Prostate gland (tissue), 2 donors: ENCODE data around the gene SPACDR. TPM values are rescaled to one million over a fixed set of nuclear protein-coding genes. Genes with fewer than 3 reads are reported as not detected.

Source experiments
- DNase-seq: peaks from one replicate; pipeline ENCODE4 v3.0.0-alpha.2; 2019; ENCODE audit warnings: low spot score
- H3K27ac ChIP-seq, 2 donors: fragments of 200-600 bp; sonication (generic); 2 replicates each; pipeline ENCODE4 v1.5.1; 2017 to 2019
- H3K27me3 ChIP-seq: fragments of 200-600 bp; sonication (generic); replicated peaks from 2 replicates; pipeline ENCODE4 v1.5.1; 2019; ENCODE audit not compliant: insufficient read depth
- H3K36me3 ChIP-seq, 2 donors: fragments of 200-600 bp; sonication (generic); 1 replicate in 1 of 2; 2 replicates in 1 of 2; pipeline versions ENCODE4 v1.5.1 to v1.8.1; 2017 to 2019
- H3K4me1 ChIP-seq: fragments of 200-600 bp; sonication (generic); replicated peaks from 2 replicates; pipeline ENCODE4 v1.5.1; 2019
- H3K4me3 ChIP-seq, 2 donors: fragments of 200-600 bp; sonication (generic); 2 replicates each; pipeline ENCODE4 v1.5.1; 2017 to 2019
- H3K9me3 ChIP-seq: fragments of 200-600 bp; sonication (generic); 2 replicates; pipeline ENCODE4 v1.5.1; 2017
- POLR2A ChIP-seq: fragments of 450-650 bp; IDR thresholded peaks from one replicate; pipeline ENCODE4 v1.6.1; 2016; ENCODE audit warnings: antibody characterized with exemption, mild to moderate bottlenecking
- POLR2AphosphoS5 ChIP-seq: sonication (generic); formaldehyde crosslinking; IDR thresholded peaks from one replicate; pipeline ENCODE4 v1.6.1; 2017; ENCODE audit warnings: antibody characterized with exemption
- WGBS: methylation state at CpG from one replicate; pipeline ENCODE4 v1.1.5; 2018; 5-methylcytosine and 5-hydroxymethylcytosine counted together
- intact Hi-C: fragments of 100-400 bp; cut with DNase I; formaldehyde crosslinking; loops from one replicate; pipeline ENCODE4 v1.14.2; 2022
- total RNA-seq, 2 donors: library from RNA; depleted of rRNA; stranded (reverse); fragments of >200 nt; gene quantifications; one replicate each; pipeline ENCODE4 v1.1.0, GENCODE V29; 2016
- TF ChIP-seq, protein P1 (sequence below), 4 experiments: fragments of 200-600 bp in 2 of 4; fragments of 450-650 bp in 2 of 4; sonication (generic) in 2 of 4; IDR thresholded peaks; 1 replicate in 3 of 4; 2 replicates in 1 of 4; pipeline ENCODE4 v1.5.1; 2016 to 2019; ENCODE audit warnings: antibody characterized with exemption in 4 of 4, mild to moderate bottlenecking in 2 of 4, moderate library complexity in 2 of 4

The SPACDR gene
- total RNA-seq, 2 donors from 2014 or later = 11.9 TPM; not detected in 1

GRCh38 chr7:100433592-100434296, 30.3 kb downstream of the SPACDR start:
- H3K4me1 ChIP-seq = peaks cover 29% of the 10 kb centered on the region
- no peaks in the 10 kb centered on the region for H3K9me3 ChIP-seq
- TF ChIP-seq POLR2A = no peak
- no peak for TF ChIP-seq POLR2AphosphoS5
- TF ChIP-seq, protein P1, sequence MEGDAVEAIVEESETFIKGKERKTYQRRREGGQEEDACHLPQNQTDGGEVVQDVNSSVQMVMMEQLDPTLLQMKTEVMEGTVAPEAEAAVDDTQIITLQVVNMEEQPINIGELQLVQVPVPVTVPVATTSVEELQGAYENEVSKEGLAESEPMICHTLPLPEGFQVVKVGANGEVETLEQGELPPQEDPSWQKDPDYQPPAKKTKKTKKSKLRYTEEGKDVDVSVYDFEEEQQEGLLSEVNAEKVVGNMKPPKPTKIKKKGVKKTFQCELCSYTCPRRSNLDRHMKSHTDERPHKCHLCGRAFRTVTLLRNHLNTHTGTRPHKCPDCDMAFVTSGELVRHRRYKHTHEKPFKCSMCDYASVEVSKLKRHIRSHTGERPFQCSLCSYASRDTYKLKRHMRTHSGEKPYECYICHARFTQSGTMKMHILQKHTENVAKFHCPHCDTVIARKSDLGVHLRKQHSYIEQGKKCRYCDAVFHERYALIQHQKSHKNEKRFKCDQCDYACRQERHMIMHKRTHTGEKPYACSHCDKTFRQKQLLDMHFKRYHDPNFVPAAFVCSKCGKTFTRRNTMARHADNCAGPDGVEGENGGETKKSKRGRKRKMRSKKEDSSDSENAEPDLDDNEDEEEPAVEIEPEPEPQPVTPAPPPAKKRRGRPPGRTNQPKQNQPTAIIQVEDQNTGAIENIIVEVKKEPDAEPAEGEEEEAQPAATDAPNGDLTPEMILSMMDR (IDR thresholded peaks at IDR 0.05) = no peak
- peak overlapping the region in 1 of 2 donors; percentile 35 for H3K27ac ChIP-seq
- intact Hi-C loops = no loop called here
- H3K36me3 ChIP-seq = peaks cover 5 to 7% of the 10 kb centered on the region in 2 donors
- H3K4me3 ChIP-seq = no peak overlapping the region
- WGBS = 62% methylated on average over 10 of the region's 10 CpGs
- no peaks in the 10 kb centered on the region for H3K27me3 ChIP-seq
- DNase-seq = no peak

DNA sequence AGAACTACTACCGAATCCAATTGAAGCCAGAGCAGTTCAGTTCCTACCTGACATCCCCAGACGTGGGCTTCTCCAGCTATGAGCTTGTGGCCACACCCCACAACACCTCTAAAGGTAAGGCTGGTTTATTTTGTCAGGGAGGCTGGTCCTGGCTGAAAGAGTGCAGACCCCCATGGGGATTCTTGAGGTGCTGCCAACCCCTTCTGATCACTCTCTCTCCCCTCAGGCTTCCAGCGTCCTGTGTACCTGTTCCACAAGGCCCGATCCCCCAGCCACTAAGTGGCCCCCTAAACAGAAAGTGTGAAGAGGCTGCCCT, 30.8 kb downstream of the SPACDR start:
- no peak for TF ChIP-seq POLR2AphosphoS5
- TF ChIP-seq POLR2A = no peak
- TF ChIP-seq, protein P1 (IDR thresholded peaks at IDR 0.05) = no peak
- Histone ChIP-seq H3K36me3 (peaks cover 5 to 7% of the 10 kb centered on the region in 2 donors), H3K9me3 (no peaks in the 10 kb centered on the region), H3K27ac (peak overlapping the region in 1 of 2 donors; percentile 35), H3K4me1 (peaks cover 29% of the 10 kb centered on the region), H3K4me3 (no peak overlapping the region), H3K27me3 (no peaks in the 10 kb centered on the region)
- intact Hi-C loops = no loop called here
- no peak for DNase-seq
- 73% methylated on average over 4 of the region's 4 CpGs for WGBS

- TF ChIP-seq POLR2A = no peak
- TF ChIP-seq POLR2AphosphoS5 = no peak
- TF ChIP-seq, protein P1 (IDR thresholded peaks at IDR 0.05) = no peak
- H3K27ac ChIP-seq = peak overlapping the region in 1 of 2 donors; percentile 35
- intact Hi-C loops = no loop called here
- peaks cover 29% of the 10 kb centered on the region for H3K4me1 ChIP-seq
- 84% methylated on average over 21 of the region's 21 CpGs for WGBS
- H3K27me3 ChIP-seq = no peaks in the 10 kb centered on the region
- H3K36me3 ChIP-seq = peaks cover 5 to 7% of the 10 kb centered on the region in 2 donors
- no peak for DNase-seq
- H3K4me3 ChIP-seq = no peak overlapping the region
- H3K9me3 ChIP-seq = no peaks in the 10 kb centered on the region
Measured at GRCh38 chr7:100432621-100433275, 31.3 kb downstream of the SPACDR start.

DNA sequence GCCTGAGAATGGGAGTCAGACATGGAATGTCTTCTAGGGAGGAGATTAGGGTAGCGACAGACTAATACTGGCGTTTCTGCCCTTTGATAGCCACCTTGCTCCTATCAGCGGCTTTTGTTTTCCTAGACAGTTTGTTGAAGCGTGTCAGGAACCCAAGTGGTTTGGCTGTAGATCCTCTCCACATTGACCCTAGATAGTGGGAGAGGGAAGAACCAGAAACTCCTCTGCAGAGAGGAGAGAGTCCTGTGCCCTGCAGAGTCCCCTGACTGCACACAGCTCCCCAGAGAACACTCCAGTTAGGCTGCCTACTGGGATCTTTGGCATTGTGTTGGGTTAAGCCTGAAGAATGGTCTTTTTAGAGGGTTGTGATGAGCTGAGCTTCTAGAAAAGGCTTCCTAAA, 32.0 kb downstream of the SPACDR start:
- Histone ChIP-seq H3K9me3 (no peaks in the 10 kb centered on the region), H3K4me3 (no peak overlapping the region), H3K27ac (peak overlapping the region in 1 of 2 donors; percentile 35), H3K4me1 (peaks cover 29% of the 10 kb centered on the region), H3K36me3 (peaks cover 5 to 7% of the 10 kb centered on the region in 2 donors), H3K27me3 (no peaks in the 10 kb centered on the region)
- no peak for DNase-seq
- 77% methylated on average over 4 of the region's 4 CpGs for WGBS
- intact Hi-C loops = no loop called here
- no peak for TF ChIP-seq POLR2A

DNA sequence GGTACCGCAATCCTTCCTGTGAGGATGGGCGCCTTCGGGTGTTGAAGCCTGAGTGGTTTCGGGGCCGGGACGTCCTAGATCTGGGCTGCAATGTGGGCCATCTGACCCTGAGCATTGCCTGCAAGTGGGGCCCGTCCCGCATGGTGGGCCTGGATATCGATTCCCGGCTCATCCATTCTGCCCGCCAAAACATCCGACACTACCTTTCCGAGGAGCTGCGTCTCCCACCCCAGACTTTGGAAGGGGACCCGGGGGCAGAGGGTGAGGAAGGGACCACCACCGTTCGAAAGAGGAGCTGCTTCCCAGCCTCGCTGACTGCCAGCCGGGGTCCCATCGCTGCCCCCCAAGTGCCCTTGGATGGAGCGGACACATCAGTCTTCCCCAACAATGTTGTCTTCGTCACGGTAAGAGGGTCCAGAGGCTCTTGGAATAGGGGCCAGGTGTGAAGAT, 32.7 kb downstream of the SPACDR start:
- peak overlapping the region in 1 of 2 donors; percentile 100 for H3K27ac ChIP-seq
- H3K36me3 ChIP-seq = peaks cover 5 to 7% of the 10 kb centered on the region in 2 donors
- H3K4me1 ChIP-seq = peaks cover 29% of the 10 kb centered on the region
- H3K4me3 ChIP-seq = no peak overlapping the region
- intact Hi-C loops = no loop called here
- TF ChIP-seq, protein P1 (IDR thresholded peaks at IDR 0.05) = no peak
- no peak for TF ChIP-seq POLR2A
- TF ChIP-seq POLR2AphosphoS5 = no peak
- H3K9me3 ChIP-seq = no peaks in the 10 kb centered on the region
- DNase-seq = no peak
- no peaks in the 10 kb centered on the region for H3K27me3 ChIP-seq
- 87% methylated on average over 22 of the region's 23 CpGs for WGBS
